C4-2B (cell line): Measurements from ENCODE around the gene ITGA3.

ENCODE experiments used
- CTCF ChIP-seq: fragments of 450-650 bp; conservative IDR thresholded peaks from 2 replicates; pipeline ENCODE4 v1.5.1; 2017; ENCODE audit warnings: mild to moderate bottlenecking
- ZFX ChIP-seq: fragments of 450-650 bp; IDR thresholded peaks from 2 replicates; pipeline ENCODE4 v1.6.1; 2017

- TF ChIP-seq CTCF (no peak), ZFX (no peak)
Measured at GRCh38 chr17:50110591-50111349, 54.9 kb downstream of the ITGA3 start.
